H9 (cell line): ENCODE results near the gene TAF3. TPM values are rescaled to one million over a fixed set of nuclear protein-coding genes. Genes with fewer than 3 reads are reported as not detected.

Experiments used
- DNase-seq: peaks from one replicate; pipeline ENCODE4 v3.0.0-alpha.2; 2017
- H2AFZ ChIP-seq: one replicate; pipeline ENCODE4 v1.6.1; 2013; ENCODE audit warnings: mild to moderate bottlenecking, low read length, control low read depth, moderate library complexity
- H2AK5ac ChIP-seq: 2 replicates; pipeline ENCODE4 v1.6.1; 2013; ENCODE audit warnings: low read length, control low read depth, mixed read lengths; ENCODE audit not compliant: insufficient read length
- H2BK120ac ChIP-seq: one replicate; pipeline ENCODE4 v1.6.1; 2013; ENCODE audit warnings: low read depth, mild to moderate bottlenecking, low read length, control low read depth, inconsistent platforms; ENCODE audit not compliant: poor library complexity, severe bottlenecking
- H2BK12ac ChIP-seq: 2 replicates; pipeline ENCODE4 v1.6.1; 2013; ENCODE audit warnings: low read length, control low read depth, mixed read lengths, low read depth; ENCODE audit not compliant: insufficient read length
- H2BK15ac ChIP-seq: 2 replicates; pipeline ENCODE4 v1.6.1; 2013; ENCODE audit warnings: low read depth, low read length, control low read depth
- H2BK20ac ChIP-seq: one replicate; pipeline ENCODE4 v1.6.1; 2013; ENCODE audit warnings: low read depth, mild to moderate bottlenecking, low read length, control low read depth, inconsistent platforms; ENCODE audit not compliant: poor library complexity, severe bottlenecking
- H2BK5ac ChIP-seq: 2 replicates; pipeline ENCODE4 v1.6.1; 2013; ENCODE audit warnings: low read length, control low read depth, mixed read lengths; ENCODE audit not compliant: insufficient read length
- H3K14ac ChIP-seq: 2 replicates; pipeline ENCODE4 v1.6.1; 2013; ENCODE audit warnings: low read length, control low read depth; ENCODE audit not compliant: insufficient read depth
- H3K18ac ChIP-seq: 2 replicates; pipeline ENCODE4 v1.6.1; 2013; ENCODE audit warnings: low read depth, mild to moderate bottlenecking, mixed read lengths, low read length, control low read depth; ENCODE audit not compliant: insufficient read length
- H3K23ac ChIP-seq: 2 replicates; pipeline ENCODE4 v1.6.1; 2013; ENCODE audit warnings: low read length, control low read depth, mixed read lengths, low read depth; ENCODE audit not compliant: insufficient read length
- H3K23me2 ChIP-seq: 2 replicates; pipeline ENCODE4 v1.6.1; 2013; ENCODE audit warnings: low read depth, mild to moderate bottlenecking, mixed read lengths, low read length, control low read depth; ENCODE audit not compliant: insufficient read length, poor library complexity, severe bottlenecking
- H3K27ac ChIP-seq: 2 replicates; pipeline ENCODE4 v1.5.1; 2013; ENCODE audit warnings: low read length, control low read depth, mixed read lengths, low read depth; ENCODE audit not compliant: insufficient read length
- H3K27me3 ChIP-seq: 2 replicates; pipeline ENCODE4 v1.6.1; 2013; ENCODE audit warnings: low read length, control low read depth, inconsistent platforms; ENCODE audit not compliant: insufficient read depth
- H3K4ac ChIP-seq: 2 replicates; pipeline ENCODE4 v1.6.1; 2013; ENCODE audit warnings: low read depth, mild to moderate bottlenecking, control low read depth, inconsistent platforms, low read length, moderate library complexity
- H3K4me1 ChIP-seq: 2 replicates; pipeline ENCODE4 v1.6.1; 2013; ENCODE audit warnings: low read length, control low read depth, inconsistent platforms; ENCODE audit not compliant: insufficient read depth
- H3K4me2 ChIP-seq: 2 replicates; pipeline ENCODE4 v1.6.1; 2013; ENCODE audit warnings: low read length, control low read depth, mixed read lengths; ENCODE audit not compliant: insufficient read length, insufficient read depth
- H3K56ac ChIP-seq: 2 replicates; pipeline ENCODE4 v1.6.1; 2013; ENCODE audit warnings: low read depth, mild to moderate bottlenecking, mixed read lengths, low read length, control low read depth; ENCODE audit not compliant: insufficient read length
- H3K79me1 ChIP-seq: 2 replicates; pipeline ENCODE4 v1.6.1; 2013; ENCODE audit warnings: low read depth, mild to moderate bottlenecking, moderate library complexity, low read length, control low read depth, inconsistent platforms; ENCODE audit not compliant: insufficient read depth, poor library complexity, severe bottlenecking
- H3K79me2 ChIP-seq: 2 replicates; pipeline ENCODE4 v1.6.1; 2013; ENCODE audit warnings: low read length, control low read depth, inconsistent platforms; ENCODE audit not compliant: insufficient read depth
- H3K9ac ChIP-seq: 2 replicates; pipeline ENCODE4 v1.6.1; 2013; ENCODE audit warnings: low read length, control low read depth, mixed read lengths; ENCODE audit not compliant: insufficient read length; ENCODE audit errors: extremely low read depth
- H3K9me3 ChIP-seq: one replicate; pipeline ENCODE4 v1.6.1; 2013; ENCODE audit warnings: low read depth, low read length, inconsistent platforms; ENCODE audit not compliant: control insufficient read depth
- H3T11ph ChIP-seq: one replicate; pipeline ENCODE4 v1.6.1; 2013; ENCODE audit warnings: mild to moderate bottlenecking, low read length, control low read depth, inconsistent platforms
- H4K20me1 ChIP-seq: one replicate; pipeline ENCODE4 v1.6.1; 2013; ENCODE audit not compliant: control insufficient read depth, insufficient read length, insufficient read depth
- H4K5ac ChIP-seq: 2 replicates; pipeline ENCODE4 v1.6.1; 2013; ENCODE audit warnings: low read depth, mild to moderate bottlenecking, mixed read lengths, low read length, control low read depth; ENCODE audit not compliant: insufficient read length
- H4K8ac ChIP-seq: replicated peaks from 2 replicates; pipeline ENCODE4 v1.6.1; 2013; ENCODE audit warnings: low read length, control low read depth, mixed read lengths, low read depth; ENCODE audit not compliant: insufficient read length
- H4K91ac ChIP-seq: 2 replicates; pipeline ENCODE4 v1.6.1; 2013; ENCODE audit warnings: low read depth, mild to moderate bottlenecking, moderate library complexity, mixed read lengths, low read length, control low read depth; ENCODE audit not compliant: insufficient read length
- H3K27ac Mint-ChIP-seq, 3 experiments: 2 replicates in 2 of 3; 3 replicates in 1 of 3; pipeline ENCODE4 v1.8.0; 2020 to 2021; ENCODE audit warnings: mixed read lengths in 3 of 3, mild to moderate bottlenecking in 1 of 3, moderate library complexity in 1 of 3
- H3K27me3 Mint-ChIP-seq: 2 replicates; pipeline ENCODE4 v1.8.0; 2021; ENCODE audit warnings: low read depth, mild to moderate bottlenecking, moderate library complexity, mixed read lengths
- H3K36me3 Mint-ChIP-seq, 3 experiments: 2 replicates in 2 of 3; 3 replicates in 1 of 3; pipeline ENCODE4 v1.8.0; 2020 to 2021; ENCODE audit warnings: low read depth in 3 of 3, mixed read lengths in 3 of 3; ENCODE audit not compliant: insufficient read depth in 1 of 3
- H3K4me1 Mint-ChIP-seq, 2 experiments: 2 replicates each; pipeline ENCODE4 v1.8.0; 2020; ENCODE audit warnings: mixed read lengths in 2 of 2
- H3K4me3 Mint-ChIP-seq, 2 experiments: 2 replicates in 1 of 2; 3 replicates in 1 of 2; pipeline ENCODE4 v1.8.0; 2020 to 2021; ENCODE audit warnings: mild to moderate bottlenecking in 2 of 2, mixed read lengths in 2 of 2, moderate library complexity in 1 of 2
- H3K9me3 Mint-ChIP-seq, 2 experiments: 2 replicates in 1 of 2; 3 replicates in 1 of 2; pipeline ENCODE4 v1.8.0; 2020; ENCODE audit warnings: mild to moderate bottlenecking in 2 of 2, mixed read lengths in 2 of 2, moderate library complexity in 1 of 2
- CTCF ChIP-seq: fragments of 200-600 bp; sonication (generic); conservative IDR thresholded peaks from 3 replicates; pipeline ENCODE4 v1.8.0; 2021; ENCODE audit warnings: antibody characterized with exemption, mild to moderate bottlenecking
- WGBS: extraction: QIAGEN DNeasy Blood & Tissue Kit; methylation state at CpG from one replicate; pipeline ENCODE4 v1.1.7; 2013; ENCODE audit warnings: missing lambda C conversion rate, low lambda C conversion rate, mixed read lengths; ENCODE audit not compliant: insufficient read length; ENCODE audit errors: extremely low coverage; 5-methylcytosine and 5-hydroxymethylcytosine counted together
- total RNA-seq: library from RNA; stranded (reverse); gene quantifications from 2 replicates; pipeline ENCODE4 v1.2.1, GENCODE V29; 2021

Gene TAF3
- total RNA-seq, 1 experiment from 2014 or later = 10.2 TPM

GRCh38 chr10:7853226-7853842 is 35.0 kb downstream of the TAF3 start:
- Histone ChIP-seq H2BK12ac (peak overlapping the region; percentile 71), H3K4ac (no peak overlapping the region), H3K56ac (no peak overlapping the region), H3K9me3 (no peaks in the 10 kb centered on the region), H3K9ac (no peak overlapping the region), H2AK5ac (no peak overlapping the region), H2BK120ac (no peak overlapping the region), H2BK20ac (peak overlapping the region; percentile 26), H3K18ac (no peak overlapping the region), H2BK5ac (no peak overlapping the region), H3K23ac (no peak overlapping the region), H3K79me2 (no peaks in the 10 kb centered on the region; the same call in 1 of the 2 replicates), H4K5ac (no peak overlapping the region), H3K79me1 (no peaks in the 10 kb centered on the region), H3K14ac (no peak overlapping the region), H4K8ac (no peak overlapping the region), H2BK15ac (no peak overlapping the region), H3K27ac (no peak overlapping the region), H3K4me2 (no peak overlapping the region), H4K91ac (no peak overlapping the region), H3T11ph (no peak overlapping the region), H3K27me3 (no peaks in the 10 kb centered on the region), H4K20me1 (no peaks in the 10 kb centered on the region), H3K23me2 (no peaks in the 10 kb centered on the region), H3K4me1 (peaks cover 6% of the 10 kb centered on the region; the same call in 1 of the 2 replicates), H2AFZ (no peak overlapping the region)
- no peak for DNase-seq
- WGBS = no CpG with 5 or more reads among the region's 4 CpGs
- TF ChIP-seq CTCF = no peak
- no peaks in the 10 kb centered on the region for H3K27me3 Mint-ChIP-seq
- H3K36me3 Mint-ChIP-seq = peaks cover 0 to 3% (median 0%) of the 10 kb centered on the region in 3 experiments; a peak in 1 of 7 replicates
- no peaks in the 10 kb centered on the region; a peak in 1 of 5 replicates for H3K9me3 Mint-ChIP-seq
- H3K4me1 Mint-ChIP-seq = peaks cover 23 to 24% of the 10 kb centered on the region in 2 experiments
- no peak overlapping the region for H3K4me3 Mint-ChIP-seq
- H3K27ac Mint-ChIP-seq = no peak overlapping the region
